IPS-18c (cell line): ENCODE results near the gene METTL2B.
"Not testable (repeated sequence)": the region's sequence is repeated elsewhere in the genome, so short reads cannot be mapped to it uniquely, and the experiment has no call there.

Experiments used
- H3K4me3 ChIP-seq: 2 replicates; pipeline ENCODE4 v1.7.0; 2013; ENCODE audit warnings: low read depth, mild to moderate bottlenecking, low read length, moderate library complexity; ENCODE audit not compliant: insufficient read depth
- H3K9me3 ChIP-seq: one replicate; pipeline ENCODE4 v1.6.1; 2013; ENCODE audit warnings: mild to moderate bottlenecking, low read length, moderate library complexity; ENCODE audit not compliant: control insufficient read depth, insufficient read depth

The METTL2B gene

GRCh38 chr7:128476402-128477335, at the start of gene METTL2B:
Gene METTL2B, plus strand, starts transcription at chr7:128476748. Its CDS starts 18 bp downstream, at chr7:128476766.
- peak within 1 kb of the TSS; percentile 78 for H3K4me3 ChIP-seq
- H3K9me3 ChIP-seq = not testable (repeated sequence)

GRCh38 chr7:128427289-128427891, 49.2 kb upstream of the METTL2B start:
- H3K9me3 ChIP-seq = no peaks in the 10 kb centered on the region
- no peak overlapping the region for H3K4me3 ChIP-seq

- H3K9me3 ChIP-seq = no peaks in the 10 kb centered on the region
- H3K4me3 ChIP-seq = no peak overlapping the region
These were observed 46.3 kb upstream of the METTL2B start for GRCh38 chr7:128430207-128430606.

GRCh38 chr7:128431221-128431620, 45.3 kb upstream of the METTL2B start:
- H3K4me3 ChIP-seq = no peak overlapping the region

GRCh38 chr7:128431754-128432153, 44.8 kb upstream of the METTL2B start:
- H3K9me3 ChIP-seq = no peaks in the 10 kb centered on the region
- H3K4me3 ChIP-seq = no peak overlapping the region

More at GRCh38 chr7:128431221-128431620, 45.3 kb upstream of the METTL2B start:
- no peaks in the 10 kb centered on the region for H3K9me3 ChIP-seq

- H3K4me3 ChIP-seq = no peak overlapping the region
These were observed 41.9 kb upstream of the METTL2B start for GRCh38 chr7:128434413-128435326.

GRCh38 chr7:128435327-128435686, 41.2 kb upstream of the METTL2B start:
- Histone ChIP-seq H3K4me3 (no peak overlapping the region), H3K9me3 (no peaks in the 10 kb centered on the region)

More at GRCh38 chr7:128434413-128435326, 41.9 kb upstream of the METTL2B start:
- H3K9me3 ChIP-seq = no peaks in the 10 kb centered on the region

GRCh38 chr7:128437426-128438332, 38.9 kb upstream of the METTL2B start:
- Histone ChIP-seq H3K4me3 (no peak overlapping the region), H3K9me3 (no peaks in the 10 kb centered on the region)

- H3K4me3 ChIP-seq = no peak overlapping the region
- H3K9me3 ChIP-seq = no peaks in the 10 kb centered on the region
These were observed 34.2 kb upstream of the METTL2B start for GRCh38 chr7:128442356-128442755.

- H3K9me3 ChIP-seq = no peaks in the 10 kb centered on the region
- H3K4me3 ChIP-seq = no peak overlapping the region
These were observed 32.5 kb upstream of the METTL2B start for GRCh38 chr7:128443831-128444600.

- Histone ChIP-seq H3K9me3 (no peaks in the 10 kb centered on the region), H3K4me3 (no peak overlapping the region)
These were observed 30.2 kb upstream of the METTL2B start for GRCh38 chr7:128446306-128446705.

GRCh38 chr7:128447941-128448564, 28.5 kb upstream of the METTL2B start:
- no peak overlapping the region for H3K4me3 ChIP-seq
- H3K9me3 ChIP-seq = no peaks in the 10 kb centered on the region

- no peaks in the 10 kb centered on the region for H3K9me3 ChIP-seq
- H3K4me3 ChIP-seq = no peak overlapping the region
These were observed 27.7 kb upstream of the METTL2B start for GRCh38 chr7:128448751-128449302.

- Histone ChIP-seq H3K4me3 (no peak overlapping the region), H3K9me3 (no peaks in the 10 kb centered on the region)
These were observed 26.1 kb upstream of the METTL2B start for GRCh38 chr7:128450409-128450808.

GRCh38 chr7:128450913-128451312, 25.6 kb upstream of the METTL2B start:
- no peak overlapping the region for H3K4me3 ChIP-seq

More at GRCh38 chr7:128450913-128451312, 25.6 kb upstream of the METTL2B start:
- H3K9me3 ChIP-seq = no peaks in the 10 kb centered on the region
